Gastroesophageal sphincter (tissue), 3 donors: ENCODE results near the gene SLC38A5.

Experiments used
- POLR2A ChIP-seq, 2 donors: fragments of 450-650 bp; IDR thresholded peaks; one replicate each; pipeline ENCODE4 v1.6.1; 2017; ENCODE audit warnings: antibody characterized with exemption in 2 of 2, mild to moderate bottlenecking in 2 of 2, moderate library complexity in 1 of 2
- POLR2AphosphoS5 ChIP-seq: sonication (generic); formaldehyde crosslinking; IDR thresholded peaks from one replicate; pipeline ENCODE4 v1.6.1; 2017; ENCODE audit warnings: antibody characterized with exemption
- TF ChIP-seq, protein P1 (sequence below), 4 experiments: fragments of 200-600 bp in 2 of 4; fragments of 450-650 bp in 2 of 4; sonication (generic) in 1 of 4; IDR thresholded peaks; one replicate each; pipeline ENCODE4 v1.5.1; 2017 to 2019; ENCODE audit warnings: antibody characterized with exemption in 4 of 4, mild to moderate bottlenecking in 2 of 4, moderate library complexity in 2 of 4

DNA sequence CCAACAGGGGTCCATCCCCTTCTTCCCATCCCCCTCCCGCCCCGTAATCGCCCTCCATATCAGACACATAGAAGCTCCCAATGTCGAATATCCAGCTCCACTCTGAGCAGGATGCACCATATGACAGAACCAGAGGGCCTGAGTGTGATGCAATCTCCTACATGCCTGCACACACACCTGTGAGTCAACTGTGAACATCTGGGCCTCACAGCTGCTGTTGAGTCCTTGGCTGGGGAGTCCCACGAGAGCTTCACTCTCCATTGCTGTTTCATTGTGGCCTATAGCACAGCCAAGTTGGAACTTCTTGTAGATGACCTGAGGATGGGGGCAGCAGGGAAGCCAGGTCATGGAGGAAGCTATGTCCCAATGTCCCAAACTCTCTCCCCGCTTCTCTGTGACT lies 8.2 kb downstream of the SLC38A5 start:
- TF ChIP-seq, protein P1, sequence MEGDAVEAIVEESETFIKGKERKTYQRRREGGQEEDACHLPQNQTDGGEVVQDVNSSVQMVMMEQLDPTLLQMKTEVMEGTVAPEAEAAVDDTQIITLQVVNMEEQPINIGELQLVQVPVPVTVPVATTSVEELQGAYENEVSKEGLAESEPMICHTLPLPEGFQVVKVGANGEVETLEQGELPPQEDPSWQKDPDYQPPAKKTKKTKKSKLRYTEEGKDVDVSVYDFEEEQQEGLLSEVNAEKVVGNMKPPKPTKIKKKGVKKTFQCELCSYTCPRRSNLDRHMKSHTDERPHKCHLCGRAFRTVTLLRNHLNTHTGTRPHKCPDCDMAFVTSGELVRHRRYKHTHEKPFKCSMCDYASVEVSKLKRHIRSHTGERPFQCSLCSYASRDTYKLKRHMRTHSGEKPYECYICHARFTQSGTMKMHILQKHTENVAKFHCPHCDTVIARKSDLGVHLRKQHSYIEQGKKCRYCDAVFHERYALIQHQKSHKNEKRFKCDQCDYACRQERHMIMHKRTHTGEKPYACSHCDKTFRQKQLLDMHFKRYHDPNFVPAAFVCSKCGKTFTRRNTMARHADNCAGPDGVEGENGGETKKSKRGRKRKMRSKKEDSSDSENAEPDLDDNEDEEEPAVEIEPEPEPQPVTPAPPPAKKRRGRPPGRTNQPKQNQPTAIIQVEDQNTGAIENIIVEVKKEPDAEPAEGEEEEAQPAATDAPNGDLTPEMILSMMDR (IDR thresholded peaks at IDR 0.05) = no peak
- TF ChIP-seq POLR2AphosphoS5 (no peak), POLR2A (IDR thresholded peaks at IDR 0.05) (no peak)
